Duodenal mucosa (tissue), 2 donors: ENCODE measurements around the gene CHST4.
"Not testable (repeated sequence)": the region's sequence is repeated elsewhere in the genome, so short reads cannot be mapped to it uniquely, and the experiment has no call there.

ENCODE experiments used
- H3K27ac ChIP-seq: one replicate; pipeline ENCODE4 v1.7.0; 2013; ENCODE audit warnings: low read depth, low read length
- H3K27me3 ChIP-seq, 2 donors: one replicate each; pipeline ENCODE4 v1.7.0; 2013; ENCODE audit warnings: low read length in 2 of 2, control low read depth in 1 of 2; ENCODE audit not compliant: insufficient read depth in 2 of 2, control insufficient read depth in 1 of 2
- H3K36me3 ChIP-seq, 2 donors: one replicate each; pipeline ENCODE4 v1.7.0; 2013; ENCODE audit warnings: low read length in 2 of 2, control low read depth in 1 of 2; ENCODE audit not compliant: insufficient read depth in 2 of 2, control insufficient read depth in 1 of 2
- H3K4me1 ChIP-seq, 2 donors: one replicate each; pipeline ENCODE4 v1.7.0; 2013; ENCODE audit warnings: low read length in 2 of 2, control low read depth in 1 of 2; ENCODE audit not compliant: insufficient read depth in 2 of 2, control insufficient read depth in 1 of 2
- H3K4me3 ChIP-seq, 2 donors: one replicate each; pipeline ENCODE4 v1.7.0; 2013; ENCODE audit warnings: low read length in 2 of 2, low read depth in 1 of 2
- H3K9ac ChIP-seq, 2 donors: one replicate each; pipeline ENCODE4 v1.7.0; 2013; ENCODE audit warnings: low read length in 2 of 2, low read depth in 1 of 2
- H3K9me3 ChIP-seq, 2 donors: one replicate each; pipeline ENCODE4 v1.7.0; 2013; ENCODE audit warnings: low read length in 2 of 2, control low read depth in 1 of 2; ENCODE audit not compliant: control insufficient read depth in 1 of 2

The CHST4 gene

GRCh38 chr16:71493213-71493612 is 33.0 kb upstream of the CHST4 start:
- Histone ChIP-seq H3K36me3 (no peaks in the 10 kb centered on the region), H3K4me3 (no peak overlapping the region), H3K9me3 (no peaks in the 10 kb centered on the region), H3K27ac (no peak overlapping the region), H3K4me1 (no peaks in the 10 kb centered on the region), H3K27me3 (no peaks in the 10 kb centered on the region), H3K9ac (no peak overlapping the region)

GRCh38 chr16:71498031-71498430 is 28.2 kb upstream of the CHST4 start:
- Histone ChIP-seq H3K4me1 (no peaks in the 10 kb centered on the region), H3K4me3 (no peak overlapping the region), H3K36me3 (no peaks in the 10 kb centered on the region), H3K9ac (no peak overlapping the region), H3K9me3 (no peaks in the 10 kb centered on the region), H3K27ac (no peak overlapping the region), H3K27me3 (no peaks in the 10 kb centered on the region)

DNA sequence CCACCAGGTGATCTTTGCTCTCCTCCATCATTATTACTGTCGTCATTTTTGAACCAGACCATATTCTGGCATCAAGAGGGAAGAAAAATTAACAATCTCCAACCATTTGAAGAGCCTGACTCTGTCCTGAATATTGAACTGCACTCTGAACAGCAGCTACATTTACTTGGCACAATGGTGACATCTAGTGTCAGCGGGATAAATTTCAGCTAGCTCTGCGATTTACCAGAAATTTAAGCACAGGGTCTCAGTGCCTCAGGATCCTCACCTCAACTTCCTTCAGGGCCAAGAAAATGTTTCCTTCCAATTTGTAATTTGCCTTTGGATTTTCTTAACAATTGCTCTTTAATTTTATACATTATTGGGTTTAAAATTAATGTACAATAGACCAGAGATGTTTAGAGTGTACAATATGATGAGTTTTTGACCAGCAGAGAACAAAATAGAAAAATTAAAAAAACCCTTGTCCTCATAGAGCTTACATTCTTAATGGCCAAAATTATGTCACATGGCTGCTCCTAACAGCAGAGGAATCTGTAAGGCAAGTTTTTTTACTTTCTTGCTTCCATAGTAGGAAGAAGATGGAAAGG is 26.4 kb upstream of the CHST4 start:
- Histone ChIP-seq H3K27me3 (no peaks in the 10 kb centered on the region), H3K36me3 (no peaks in the 10 kb centered on the region), H3K4me1 (no peaks in the 10 kb centered on the region), H3K9me3 (no peaks in the 10 kb centered on the region), H3K4me3 (no peak overlapping the region), H3K9ac (no peak overlapping the region), H3K27ac (no peak overlapping the region)

GRCh38 chr16:71500964-71501363 is 25.3 kb upstream of the CHST4 start:
- no peak overlapping the region for H3K27ac ChIP-seq
- H3K27me3 ChIP-seq: no peaks in the 10 kb centered on the region
- no peaks in the 10 kb centered on the region for H3K36me3 ChIP-seq
- H3K9ac ChIP-seq: no peak overlapping the region
- H3K4me1 ChIP-seq: no peaks in the 10 kb centered on the region
- no peaks in the 10 kb centered on the region for H3K9me3 ChIP-seq
- no peak overlapping the region for H3K4me3 ChIP-seq

DNA sequence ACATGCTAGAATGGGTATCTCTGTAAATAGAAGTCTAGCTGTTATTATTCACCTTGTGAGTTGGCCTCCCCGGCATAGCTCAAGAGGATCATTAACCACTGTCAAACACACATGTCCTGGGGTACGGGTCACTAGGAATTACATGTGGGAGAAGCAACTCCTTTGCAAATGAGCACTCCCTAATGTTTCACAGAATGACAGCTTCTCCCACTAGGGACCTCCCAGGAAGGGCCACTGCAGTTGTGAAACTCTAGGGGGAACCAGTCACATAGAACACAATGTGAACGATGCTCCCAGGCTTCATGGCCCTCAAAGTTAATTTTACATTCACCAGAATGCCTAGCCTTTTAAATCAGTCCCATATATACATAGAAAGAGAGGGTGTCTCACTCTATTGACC is 24.7 kb upstream of the CHST4 start:
- no peaks in the 10 kb centered on the region for H3K27me3 ChIP-seq
- H3K27ac ChIP-seq: no peak overlapping the region
- H3K9me3 ChIP-seq: no peaks in the 10 kb centered on the region
- no peaks in the 10 kb centered on the region for H3K4me1 ChIP-seq
- H3K4me3 ChIP-seq: no peak overlapping the region
- H3K9ac ChIP-seq: no peak overlapping the region
- H3K36me3 ChIP-seq: no peaks in the 10 kb centered on the region

DNA sequence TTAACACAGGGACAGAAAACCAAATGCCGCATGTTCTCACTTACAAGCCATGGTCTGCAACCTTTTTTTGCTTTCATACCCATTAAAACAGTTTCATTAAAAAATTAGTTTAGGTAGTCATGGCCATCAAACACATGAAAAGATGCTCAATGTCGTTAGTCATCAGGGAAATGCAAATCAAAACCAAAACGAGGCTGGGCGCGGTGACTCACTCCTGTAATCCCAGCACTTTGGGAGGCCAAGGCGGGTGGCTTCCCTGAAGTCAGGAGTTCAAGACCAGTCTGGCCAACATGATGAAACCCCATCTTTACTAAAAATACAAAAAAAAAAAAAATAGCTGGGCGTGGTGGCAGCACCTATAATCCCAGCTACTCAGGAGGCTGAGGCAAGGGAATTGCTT is 22.2 kb upstream of the CHST4 start:
- not testable (repeated sequence) for H3K4me3 ChIP-seq, H3K4me1 ChIP-seq, H3K27ac ChIP-seq, H3K36me3 ChIP-seq, H3K9me3 ChIP-seq, H3K27me3 ChIP-seq, H3K9ac ChIP-seq

- no peak overlapping the region for H3K9ac ChIP-seq
- H3K4me1 ChIP-seq: no peaks in the 10 kb centered on the region
- H3K27me3 ChIP-seq: no peaks in the 10 kb centered on the region
- H3K9me3 ChIP-seq: no peaks in the 10 kb centered on the region
- no peaks in the 10 kb centered on the region for H3K36me3 ChIP-seq
- H3K27ac ChIP-seq: no peak overlapping the region
- no peak overlapping the region for H3K4me3 ChIP-seq
These were observed 21.3 kb upstream of the CHST4 start for GRCh38 chr16:71504901-71505300.

GRCh38 chr16:71507061-71507460 is 19.2 kb upstream of the CHST4 start:
- H3K36me3 ChIP-seq: no peaks in the 10 kb centered on the region
- H3K27me3 ChIP-seq: no peaks in the 10 kb centered on the region
- no peak overlapping the region for H3K27ac ChIP-seq
- H3K9me3 ChIP-seq: no peaks in the 10 kb centered on the region
- H3K4me1 ChIP-seq: no peaks in the 10 kb centered on the region
- no peak overlapping the region for H3K9ac ChIP-seq
- H3K4me3 ChIP-seq: no peak overlapping the region

DNA sequence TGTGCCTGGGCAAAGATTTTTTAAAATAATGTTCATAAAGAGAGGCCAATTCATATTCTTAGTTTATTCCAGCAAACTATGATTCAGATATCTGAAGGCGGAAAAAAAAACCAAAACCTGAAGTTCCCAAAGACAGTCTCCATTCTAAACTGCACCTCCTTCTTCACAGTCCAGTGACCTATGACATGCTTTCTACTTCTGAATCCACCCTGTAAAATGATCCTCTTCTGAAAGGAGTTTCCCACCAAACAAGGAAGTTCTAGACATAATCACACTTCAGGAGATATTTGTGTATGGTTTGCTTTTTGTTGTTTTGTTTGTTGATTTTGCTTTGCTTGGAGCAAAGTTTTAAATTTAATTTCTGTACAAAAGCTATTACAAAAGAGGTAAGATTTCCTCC is 12.9 kb upstream of the CHST4 start:
- Histone ChIP-seq H3K27ac (no peak overlapping the region), H3K36me3 (no peaks in the 10 kb centered on the region), H3K4me1 (peaks cover 0 to 12% of the 10 kb centered on the region in 2 donors), H3K9me3 (no peaks in the 10 kb centered on the region), H3K9ac (no peak overlapping the region), H3K4me3 (no peak overlapping the region), H3K27me3 (no peaks in the 10 kb centered on the region)

GRCh38 chr16:71514476-71514875 is 11.8 kb upstream of the CHST4 start:
- H3K4me1 ChIP-seq: peaks cover 0 to 12% of the 10 kb centered on the region in 2 donors
- no peak overlapping the region for H3K4me3 ChIP-seq
- no peak overlapping the region for H3K9ac ChIP-seq
- H3K9me3 ChIP-seq: no peaks in the 10 kb centered on the region
- H3K27ac ChIP-seq: no peak overlapping the region
- H3K27me3 ChIP-seq: no peaks in the 10 kb centered on the region
- no peaks in the 10 kb centered on the region for H3K36me3 ChIP-seq

DNA sequence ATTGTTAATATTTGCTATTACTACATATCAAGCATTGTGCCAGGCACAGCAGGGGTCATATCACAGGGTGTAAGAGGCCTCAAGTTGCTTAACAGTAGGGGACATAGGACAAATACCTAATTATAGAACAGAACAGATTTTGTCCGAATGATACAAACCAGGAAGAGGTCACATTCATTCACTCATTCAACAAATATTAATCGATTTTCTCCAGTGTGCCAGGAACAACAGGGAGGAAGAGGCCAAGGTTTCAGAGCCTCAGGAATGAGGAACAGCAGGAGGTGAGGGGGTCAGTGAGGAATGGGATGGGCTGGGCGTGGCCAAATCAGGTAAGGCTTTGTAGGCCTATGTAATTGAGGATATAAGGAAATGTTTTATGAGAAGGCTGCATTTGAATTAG is 11.2 kb upstream of the CHST4 start:
- peaks cover 0 to 12% of the 10 kb centered on the region in 2 donors for H3K4me1 ChIP-seq
- H3K27ac ChIP-seq: no peak overlapping the region
- H3K27me3 ChIP-seq: no peaks in the 10 kb centered on the region
- H3K9ac ChIP-seq: no peak overlapping the region
- no peak overlapping the region for H3K4me3 ChIP-seq
- H3K9me3 ChIP-seq: no peaks in the 10 kb centered on the region
- H3K36me3 ChIP-seq: no peaks in the 10 kb centered on the region
